Activated B cell treated with CpG ODN at 0.5 μM for 24 hours (primary cell): ENCODE measurements around the gene FOXJ1. TPM values are rescaled to one million over a fixed set of nuclear protein-coding genes. Genes with fewer than 3 reads are reported as not detected.

ENCODE experiments used
- ATAC-seq: fragments of 200-7000 bp; cut with Tn5 transposase; one replicate; pipeline ENCODE4 v1.10.0; 2021; ENCODE audit warnings: low read depth, mild to moderate bottlenecking, moderate library complexity
- CTCF ChIA-PET: fragments of 350-600 bp; sonication (Branson Sonifier 250); formaldehyde crosslinking; loops from one replicate; lab custom pipeline; 2021; ENCODE audit warnings: antibody characterized with exemption; lab: Charles Lee
- POLR2A ChIA-PET: fragments of 350-600 bp; sonication (Branson Sonifier 250); formaldehyde crosslinking; loops from one replicate; lab custom pipeline; 2021; ENCODE audit warnings: antibody characterized with exemption; lab: Charles Lee
- DNase-seq: peaks from one replicate; pipeline ENCODE4 v3.0.0; 2022
- H3K27ac Mint-ChIP-seq: one replicate; pipeline ENCODE4 v1.8.0; 2020; ENCODE audit warnings: mixed read lengths
- H3K27me3 Mint-ChIP-seq: one replicate; pipeline ENCODE4 v1.8.0; 2021; ENCODE audit warnings: mixed read lengths
- H3K36me3 Mint-ChIP-seq: one replicate; pipeline ENCODE4 v1.8.0; 2021; ENCODE audit warnings: low read depth, mixed read lengths
- H3K4me1 Mint-ChIP-seq: one replicate; pipeline ENCODE4 v1.8.0; 2021; ENCODE audit warnings: mixed read lengths
- H3K4me3 Mint-ChIP-seq: one replicate; pipeline ENCODE4 v1.8.0; 2020; ENCODE audit warnings: mild to moderate bottlenecking, mixed read lengths
- H3K9me3 Mint-ChIP-seq: one replicate; pipeline ENCODE4 v1.8.0; 2020; ENCODE audit warnings: mixed read lengths
- CTCF ChIP-seq: fragments of 200-600 bp; IDR thresholded peaks from one replicate; pipeline ENCODE4 v1.8.0; 2022; ENCODE audit warnings: antibody characterized with exemption, mild to moderate bottlenecking
- intact Hi-C: fragments of 100-400 bp; cut with micrococcal nuclease; formaldehyde crosslinking; loops from one replicate; pipeline ENCODE4 v1.15.1; 2024
- total RNA-seq: library from RNA; stranded (reverse); gene quantifications from 2 replicates; pipeline ENCODE4 v1.2.3, GENCODE V29; 2022

The FOXJ1 gene
- total RNA-seq, 1 donor from 2014 or later, result 0.44 TPM

- peak; percentile 97 for ATAC-seq
- ChIA-PET POLR2A (interaction anchor here (0.5 to 2.0 kb wide), 16 partner anchors 12 to 514 kb away, joined by 3 to 9 read pairs (median 3); partner anchors contain the start of genes SRP68 and UBALD2), CTCF (interaction anchor here (1.0 to 2.2 kb wide), 4 partner anchors 23 to 179 kb away, joined by 3 to 12 read pairs (median 4); no protein-coding TSS in a partner anchor)
- TF ChIP-seq CTCF, result no peak
- no peaks in the 10 kb centered on the region for H3K27me3 Mint-ChIP-seq
- H3K4me3 Mint-ChIP-seq, result peak within 1 kb of the TSS; percentile 98
- DNase-seq, result peak; percentile 95
- peaks cover 38% of the 10 kb centered on the region for H3K36me3 Mint-ChIP-seq
- peak within 1 kb of the TSS; percentile 91 for H3K27ac Mint-ChIP-seq
- no peaks in the 10 kb centered on the region for H3K9me3 Mint-ChIP-seq
- intact Hi-C loops, result loop anchor here (1.0 to 10.0 kb wide), 4 partner anchors 31 to 411 kb away; partner anchors contain the start of genes SPHK1 and SRP68
- peaks cover 20% of the 10 kb centered on the region for H3K4me1 Mint-ChIP-seq
Observed at GRCh38 chr17:76103274-76104139, 37.5 kb downstream of the FOXJ1 start, which contains the start of gene EXOC7. Gene EXOC7 (minus strand): TSS chr17:76103787. CDS start chr17:76103692, 95 bp downstream.

- CTCF ChIA-PET, result interaction anchor here (1.7 to 2.2 kb wide), 2 partner anchors 89 to 177 kb away, joined by 5 to 12 read pairs; no protein-coding TSS in a partner anchor
- ATAC-seq, result no peak
- POLR2A ChIA-PET, result interaction anchor here (0.7 to 1.9 kb wide), 10 partner anchors 12 to 177 kb away, joined by 3 to 9 read pairs (median 4); partner anchors contain the start of gene SRP68
- Mint-ChIP-seq H3K27me3 (no peaks in the 10 kb centered on the region), H3K4me3 (peak overlapping the region; percentile 98), H3K4me1 (peaks cover 20% of the 10 kb centered on the region), H3K36me3 (peaks cover 40% of the 10 kb centered on the region), H3K9me3 (no peaks in the 10 kb centered on the region), H3K27ac (peak overlapping the region; percentile 91)
- no peak for DNase-seq
- no peak for TF ChIP-seq CTCF
- intact Hi-C loops, result loop anchor here (1.0 to 10.0 kb wide), 4 partner anchors 31 to 412 kb away; partner anchors contain the start of genes SPHK1 and SRP68
Observed at GRCh38 chr17:76102944-76103273, 38.1 kb downstream of the FOXJ1 start.

GRCh38 chr17:76097716-76098295 is 43.2 kb downstream of the FOXJ1 start:
- ChIA-PET POLR2A (no interaction called here), CTCF (no interaction called here)
- intact Hi-C loops, result no loop called here
- no peak for TF ChIP-seq CTCF
- H3K4me1 Mint-ChIP-seq, result peaks cover 9% of the 10 kb centered on the region
- ATAC-seq, result no peak
- no peak for DNase-seq
- no peaks in the 10 kb centered on the region for H3K9me3 Mint-ChIP-seq
- no peak overlapping the region for H3K27ac Mint-ChIP-seq
- no peak overlapping the region for H3K4me3 Mint-ChIP-seq
- H3K36me3 Mint-ChIP-seq, result peaks cover 73% of the 10 kb centered on the region
- H3K27me3 Mint-ChIP-seq, result no peaks in the 10 kb centered on the region

GRCh38 chr17:76095943-76096342 is 45.1 kb downstream of the FOXJ1 start:
- no peak overlapping the region for H3K4me3 Mint-ChIP-seq
- POLR2A ChIA-PET, result no interaction called here
- ATAC-seq (no peak), DNase-seq (no peak)
- H3K9me3 Mint-ChIP-seq, result no peaks in the 10 kb centered on the region
- CTCF ChIA-PET, result no interaction called here
- H3K27me3 Mint-ChIP-seq, result no peaks in the 10 kb centered on the region
- H3K27ac Mint-ChIP-seq, result no peak overlapping the region
- H3K4me1 Mint-ChIP-seq, result no peaks in the 10 kb centered on the region
- intact Hi-C loops, result no loop called here
- no peak for TF ChIP-seq CTCF
- peaks cover 77% of the 10 kb centered on the region for H3K36me3 Mint-ChIP-seq

GRCh38 chr17:76094046-76094445 is 47.0 kb downstream of the FOXJ1 start:
- H3K4me1 Mint-ChIP-seq, result no peaks in the 10 kb centered on the region
- ATAC-seq (no peak), DNase-seq (no peak)
- H3K4me3 Mint-ChIP-seq, result no peak overlapping the region
- H3K27me3 Mint-ChIP-seq, result no peaks in the 10 kb centered on the region
- ChIA-PET POLR2A (no interaction called here), CTCF (no interaction called here)
- H3K27ac Mint-ChIP-seq, result no peak overlapping the region
- no peak for TF ChIP-seq CTCF
- intact Hi-C loops, result no loop called here
- peaks cover 75% of the 10 kb centered on the region for H3K36me3 Mint-ChIP-seq
- no peaks in the 10 kb centered on the region for H3K9me3 Mint-ChIP-seq
